Sigmoid colon (tissue), 7 donors: ENCODE results near the gene FAM149B1. TPM values are rescaled to one million over a fixed set of nuclear protein-coding genes. Genes with fewer than 3 reads are reported as not detected.

Experiments used
- DNase-seq: peaks from one replicate; pipeline ENCODE4 v3.0.0-alpha.2; 2019
- H3K27ac ChIP-seq, 4 donors: fragments of 200-600 bp; sonication (generic); one replicate each; pipeline ENCODE4 v1.5.1; 2016 to 2019; ENCODE audit warnings: mild to moderate bottlenecking in 1 of 4
- H3K27me3 ChIP-seq, 3 donors: fragments of 200-600 bp; sonication (generic); one replicate each; pipeline ENCODE4 v1.5.1; 2019; ENCODE audit warnings: mild to moderate bottlenecking in 1 of 3
- H3K36me3 ChIP-seq, 4 donors: fragments of 200-600 bp; sonication (generic); one replicate each; pipeline ENCODE4 v1.5.1; 2016 to 2019
- H3K4me1 ChIP-seq, 4 donors: fragments of 200-600 bp; sonication (generic); one replicate each; pipeline ENCODE4 v1.5.1; 2017 to 2019
- H3K4me3 ChIP-seq, 4 donors: fragments of 200-600 bp; sonication (generic); one replicate each; pipeline ENCODE4 v1.5.1; 2017 to 2019; ENCODE audit warnings: mild to moderate bottlenecking in 2 of 4, moderate library complexity in 1 of 4
- H3K9me3 ChIP-seq, 4 donors: fragments of 200-600 bp in 3 of 4; sonication (generic) in 3 of 4; one replicate each; pipeline versions ENCODE4 v1.5.1 to v1.6.1; 2013 to 2019
- EP300 ChIP-seq, 4 donors: sonication (generic); formaldehyde crosslinking; IDR thresholded peaks; one replicate each; pipeline ENCODE4 v1.6.1; 2017; ENCODE audit warnings: antibody characterized with exemption in 4 of 4
- POLR2A ChIP-seq, 2 donors: fragments of 450-650 bp; IDR thresholded peaks; one replicate each; pipeline ENCODE4 v1.6.1; 2016; ENCODE audit warnings: antibody characterized with exemption in 2 of 2, mild to moderate bottlenecking in 2 of 2, moderate library complexity in 2 of 2
- POLR2AphosphoS5 ChIP-seq, 4 donors: sonication (generic); formaldehyde crosslinking; IDR thresholded peaks; one replicate each; pipeline ENCODE4 v1.6.1; 2017; ENCODE audit warnings: antibody characterized with exemption in 4 of 4
- WGBS, 2 donors: extraction: QIAGEN DNeasy Blood & Tissue Kit; methylation state at CpG; one replicate each; pipeline ENCODE4 v1.1.7; 2013; 5-methylcytosine and 5-hydroxymethylcytosine counted together
- intact Hi-C: fragments of 100-400 bp; cut with DNase I; formaldehyde crosslinking; loops from one replicate; pipeline ENCODE4 v1.15.1; 2023
- polyA plus RNA-seq, 3 donors: library from polyadenylated mRNA; stranded (reverse); fragments of 200-250 nt; gene quantifications; one replicate each; pipeline ENCODE4 v1.2.3, GENCODE V29; 2013
- total RNA-seq, 4 donors: library from RNA; depleted of rRNA; stranded (reverse); fragments of >200 nt; gene quantifications; one replicate each; pipeline ENCODE4 v1.1.0, GENCODE V29; 2016
- TF ChIP-seq, protein P1 (sequence below), 4 experiments: fragments of 450-650 bp in 3 of 4; fragments of 200-600 bp in 1 of 4; IDR thresholded peaks; one replicate each; pipeline ENCODE4 v1.5.1; 2016 to 2019; ENCODE audit warnings: antibody characterized with exemption in 4 of 4, mild to moderate bottlenecking in 3 of 4, moderate library complexity in 2 of 4
- donor health status: healthy with polysubstance abuse.
- donor health status: Bipolar disorder and iron deficiency.
- donor health status: healthy.

FAM149B1 gene
- total and polyA plus RNA-seq, 7 donors: 12.1 to 22.7 (median 14.4) TPM

DNA sequence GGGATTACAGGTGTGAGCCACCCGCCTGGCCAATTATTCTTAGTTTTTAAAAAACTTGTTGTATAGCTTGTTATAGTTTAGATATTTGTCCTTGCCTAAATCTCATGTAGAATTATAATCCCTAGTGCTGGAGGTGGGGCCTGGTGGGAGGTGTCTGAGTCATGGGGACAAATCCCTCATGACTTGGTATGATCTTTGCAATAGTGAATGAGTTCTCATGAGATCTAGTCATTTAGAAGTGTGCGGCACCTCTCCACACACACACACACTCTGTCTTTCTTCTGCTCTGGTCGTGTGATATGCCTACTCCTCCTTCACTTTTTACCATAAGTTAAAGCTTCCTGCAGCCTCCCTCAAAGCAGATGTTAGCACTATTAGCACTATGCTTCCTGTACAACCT is 37.2 kb downstream of the FAM149B1 start:
- no peak for DNase-seq
- Histone ChIP-seq H3K36me3 (peaks cover 0 to 14% (median 0%) of the 10 kb centered on the region in 4 donors), H3K27ac (no peak overlapping the region), H3K4me1 (no peaks in the 10 kb centered on the region), H3K9me3 (no peaks in the 10 kb centered on the region), H3K4me3 (no peak overlapping the region), H3K27me3 (no peaks in the 10 kb centered on the region)
- TF ChIP-seq EP300 (IDR thresholded peaks at IDR 0.05) (no peak), POLR2A (IDR thresholded peaks at IDR 0.05) (no peak)
- intact Hi-C loops: no loop called here
- WGBS, 2 donors: 92 to 96% methylated on average over 3 of the region's 3 CpGs

DNA sequence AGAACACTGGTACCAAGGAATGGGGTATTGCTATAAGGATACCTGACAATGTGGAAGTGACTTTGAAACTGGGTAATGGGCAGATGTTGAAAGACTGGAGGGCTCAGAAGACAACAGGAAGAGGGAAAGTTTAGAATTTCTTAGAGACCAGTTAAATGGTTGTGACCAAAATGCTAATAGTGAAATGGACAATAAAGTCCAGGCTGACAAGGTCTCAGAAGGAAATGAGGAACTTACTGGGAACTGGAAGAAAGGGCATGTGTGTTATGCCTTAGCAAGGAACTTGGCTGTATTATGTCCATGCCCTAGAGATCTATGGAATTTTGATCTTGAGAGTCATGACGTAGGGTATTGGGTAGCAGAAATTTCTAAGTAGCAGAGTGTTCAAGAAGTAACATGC is 38.0 kb downstream of the FAM149B1 start:
- DNase-seq: no peak
- Histone ChIP-seq H3K9me3 (no peaks in the 10 kb centered on the region), H3K36me3 (peaks cover 0 to 20% (median 0%) of the 10 kb centered on the region in 4 donors), H3K4me3 (no peak overlapping the region), H3K4me1 (no peaks in the 10 kb centered on the region), H3K27me3 (no peaks in the 10 kb centered on the region), H3K27ac (no peak overlapping the region)
- 94 to 99% methylated on average over 1 of the region's 1 CpG for WGBS, 2 donors
- TF ChIP-seq POLR2A (IDR thresholded peaks at IDR 0.05) (no peak), EP300 (IDR thresholded peaks at IDR 0.05) (no peak), POLR2AphosphoS5 (IDR thresholded peaks at IDR 0.05) (no peak)
- TF ChIP-seq, protein P1, sequence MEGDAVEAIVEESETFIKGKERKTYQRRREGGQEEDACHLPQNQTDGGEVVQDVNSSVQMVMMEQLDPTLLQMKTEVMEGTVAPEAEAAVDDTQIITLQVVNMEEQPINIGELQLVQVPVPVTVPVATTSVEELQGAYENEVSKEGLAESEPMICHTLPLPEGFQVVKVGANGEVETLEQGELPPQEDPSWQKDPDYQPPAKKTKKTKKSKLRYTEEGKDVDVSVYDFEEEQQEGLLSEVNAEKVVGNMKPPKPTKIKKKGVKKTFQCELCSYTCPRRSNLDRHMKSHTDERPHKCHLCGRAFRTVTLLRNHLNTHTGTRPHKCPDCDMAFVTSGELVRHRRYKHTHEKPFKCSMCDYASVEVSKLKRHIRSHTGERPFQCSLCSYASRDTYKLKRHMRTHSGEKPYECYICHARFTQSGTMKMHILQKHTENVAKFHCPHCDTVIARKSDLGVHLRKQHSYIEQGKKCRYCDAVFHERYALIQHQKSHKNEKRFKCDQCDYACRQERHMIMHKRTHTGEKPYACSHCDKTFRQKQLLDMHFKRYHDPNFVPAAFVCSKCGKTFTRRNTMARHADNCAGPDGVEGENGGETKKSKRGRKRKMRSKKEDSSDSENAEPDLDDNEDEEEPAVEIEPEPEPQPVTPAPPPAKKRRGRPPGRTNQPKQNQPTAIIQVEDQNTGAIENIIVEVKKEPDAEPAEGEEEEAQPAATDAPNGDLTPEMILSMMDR (IDR thresholded peaks at IDR 0.05): no peak
- intact Hi-C loops: no loop called here

DNA sequence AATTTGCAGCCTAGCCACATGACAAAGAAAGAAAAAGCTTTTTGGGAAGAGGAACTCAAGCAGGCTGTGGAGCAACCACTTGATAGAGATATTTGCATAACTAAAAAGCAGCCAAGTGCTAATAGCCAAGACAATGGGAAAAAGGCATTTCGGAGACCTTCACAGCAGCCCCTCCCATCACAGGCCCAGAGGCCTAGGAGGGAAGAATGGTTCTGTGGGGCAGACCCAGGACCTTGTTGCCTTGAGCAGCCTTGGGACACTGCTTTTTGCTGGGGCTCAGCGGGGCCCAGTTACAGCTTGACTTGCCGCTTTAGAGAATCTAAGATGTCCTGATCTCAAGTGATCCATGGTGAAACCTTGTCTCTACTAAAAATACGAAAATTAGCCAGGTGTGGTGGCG is 38.5 kb downstream of the FAM149B1 start:
- no peaks in the 10 kb centered on the region for H3K4me1 ChIP-seq
- peaks cover 0 to 18% (median 0%) of the 10 kb centered on the region in 4 donors for H3K36me3 ChIP-seq
- H3K27me3 ChIP-seq: no peaks in the 10 kb centered on the region
- H3K4me3 ChIP-seq: no peak overlapping the region
- intact Hi-C loops: no loop called here
- no peak overlapping the region for H3K27ac ChIP-seq
- no peak for TF ChIP-seq POLR2AphosphoS5 (IDR thresholded peaks at IDR 0.05)
- TF ChIP-seq, protein P1 (IDR thresholded peaks at IDR 0.05): no peak
- no peaks in the 10 kb centered on the region for H3K9me3 ChIP-seq
- no peak for DNase-seq
- 98% methylated on average over 5 of the region's 5 CpGs for WGBS, 2 donors

DNA sequence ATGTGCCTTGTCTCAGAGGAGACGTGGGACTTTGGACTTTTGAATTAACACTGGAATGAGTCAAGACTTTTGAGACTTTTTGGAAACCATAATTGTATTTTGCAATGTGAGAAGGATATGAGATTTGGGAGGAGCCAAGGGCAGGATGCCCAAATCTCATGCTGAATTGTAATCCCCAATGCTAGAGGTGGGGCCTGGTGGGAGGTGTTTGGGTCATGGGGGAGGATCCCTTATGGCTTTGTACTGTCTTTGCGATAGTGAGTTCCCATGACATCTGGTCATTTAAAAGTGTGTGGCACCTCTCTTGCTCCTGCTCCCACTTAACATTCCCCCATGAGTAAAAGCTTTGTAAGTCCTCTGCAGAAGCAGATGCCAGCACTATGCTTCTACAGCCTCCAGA is 40.0 kb downstream of the FAM149B1 start:
- H3K27ac ChIP-seq: no peak overlapping the region
- intact Hi-C loops: no loop called here
- H3K9me3 ChIP-seq: no peaks in the 10 kb centered on the region
- TF ChIP-seq, protein P1 (IDR thresholded peaks at IDR 0.05): no peak
- TF ChIP-seq EP300 (IDR thresholded peaks at IDR 0.05) (no peak), POLR2AphosphoS5 (IDR thresholded peaks at IDR 0.05) (no peak), POLR2A (IDR thresholded peaks at IDR 0.05) (no peak)
- H3K27me3 ChIP-seq: no peaks in the 10 kb centered on the region
- peaks cover 0 to 18% (median 0%) of the 10 kb centered on the region in 4 donors for H3K36me3 ChIP-seq
- no peak overlapping the region for H3K4me3 ChIP-seq
- 92 to 96% methylated on average over 2 of the region's 2 CpGs for whole genome bisulfite sequencing, 2 donors
- DNase-seq: no peak
- no peaks in the 10 kb centered on the region for H3K4me1 ChIP-seq

DNA sequence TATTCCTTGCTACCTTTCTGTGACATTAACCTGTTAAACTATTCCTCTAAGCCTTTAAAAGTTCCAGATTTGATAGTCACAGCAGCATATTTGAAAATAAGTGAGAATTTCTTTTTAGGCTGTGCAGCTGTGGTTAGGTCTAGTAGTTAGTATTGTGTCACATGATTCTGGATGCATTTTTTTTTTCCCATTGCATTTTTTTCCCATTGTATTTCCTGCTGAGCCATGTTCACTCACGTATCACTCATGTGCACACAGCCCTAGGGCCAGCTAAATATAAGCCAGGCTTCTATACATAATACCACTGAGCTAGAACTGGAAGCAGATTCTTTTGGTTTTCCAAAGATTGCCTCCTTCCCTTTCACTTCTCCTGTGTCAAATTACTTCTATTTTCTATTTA is 41.8 kb downstream of the FAM149B1 start:
- H3K27ac ChIP-seq: no peak overlapping the region
- no peaks in the 10 kb centered on the region for H3K27me3 ChIP-seq
- intact Hi-C loops: no loop called here
- TF ChIP-seq POLR2A (IDR thresholded peaks at IDR 0.05) (no peak), POLR2AphosphoS5 (IDR thresholded peaks at IDR 0.05) (no peak), EP300 (IDR thresholded peaks at IDR 0.05) (no peak)
- TF ChIP-seq, protein P1 (IDR thresholded peaks at IDR 0.05): no peak
- H3K4me3 ChIP-seq: no peak overlapping the region
- peaks cover 0 to 18% (median 0%) of the 10 kb centered on the region in 4 donors for H3K36me3 ChIP-seq
- 69 to 72% methylated on average over 1 of the region's 1 CpG for WGBS, 2 donors
- DNase-seq: no peak
- H3K9me3 ChIP-seq: no peaks in the 10 kb centered on the region
- no peaks in the 10 kb centered on the region for H3K4me1 ChIP-seq
